ENCODE data around the gene ARHGAP9.
"Not testable (repeated sequence)": the region's sequence is repeated elsewhere in the genome, so short reads cannot be mapped to it uniquely, and the experiment has no call there.

Gene ARHGAP9

DNA sequence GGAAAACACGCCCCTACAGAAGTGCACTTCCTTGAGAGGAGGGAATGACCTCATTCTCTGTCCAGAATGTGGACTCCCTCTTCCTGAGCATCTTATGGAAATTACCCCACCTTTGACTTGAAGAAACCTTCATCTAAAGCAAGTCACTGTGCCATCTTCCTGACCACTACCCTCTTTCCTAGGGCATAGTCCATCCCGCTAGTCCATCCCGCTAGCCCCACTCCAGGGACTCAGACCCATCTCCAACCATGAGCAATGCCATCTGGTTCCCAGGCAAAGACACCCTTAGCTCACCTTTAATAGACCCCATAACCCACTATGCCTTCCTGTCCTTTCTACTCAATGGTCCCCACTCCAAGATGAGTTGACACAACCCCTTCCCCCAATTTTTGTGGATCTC, 29.6 kb downstream of the ARHGAP9 start:
- Histone ChIP-seq H3K9ac (ENCODE audit: insufficient read length, low read depth) (no peak overlapping the region), H3K4me3 (ENCODE audit: insufficient read length, low read depth) (no peak overlapping the region), H3K27me3 (ENCODE audit: insufficient read depth, insufficient read length) (no peaks in the 10 kb centered on the region), H3K9me3 (ENCODE audit: insufficient read depth, low read length) (no peaks in the 10 kb centered on the region), H3K4me1 (ENCODE audit: insufficient read depth, insufficient read length) (peaks cover 20% of the 10 kb centered on the region), H3K36me3 (ENCODE audit: insufficient read depth, insufficient read length, low read length) (no peaks in the 10 kb centered on the region)
- TF ChIP-seq YY1 (IDR thresholded peaks at IDR 0.05; ENCODE audit: insufficient read depth, insufficient read length) (no peak), ZNF274 (IDR thresholded peaks at IDR 0.05; ENCODE audit: low read depth, low read length) (no peak), SUZ12 (IDR thresholded peaks at IDR 0.05; ENCODE audit: extremely low read depth, insufficient read depth, insufficient read length) (no peak)
- no peak for DNase-seq (ENCODE audit: low read depth, low spot score)

DNA sequence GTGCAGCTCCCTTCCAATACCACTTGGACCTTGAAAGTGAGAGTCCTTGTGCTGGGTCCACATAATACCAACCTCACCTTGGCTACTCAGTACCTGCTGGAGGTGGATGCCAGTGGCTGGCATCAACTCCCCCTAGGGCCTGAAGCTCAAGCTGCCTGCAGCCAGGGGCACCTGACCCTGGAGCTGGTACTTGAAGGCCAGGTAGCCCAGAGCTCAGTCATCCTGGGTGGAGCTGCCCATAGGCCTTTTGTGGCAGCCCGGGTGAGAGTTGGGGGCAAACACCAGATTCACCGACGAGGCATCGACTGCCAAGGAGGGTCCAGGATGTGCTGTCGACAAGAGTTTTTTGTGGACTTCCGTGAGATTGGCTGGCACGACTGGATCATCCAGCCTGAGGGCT, 30.3 kb downstream of the ARHGAP9 start:
- DNase-seq (ENCODE audit: low read depth, low spot score): no peak
- TF ChIP-seq SUZ12 (IDR thresholded peaks at IDR 0.05; ENCODE audit: extremely low read depth, insufficient read depth, insufficient read length) (no peak), ZNF274 (IDR thresholded peaks at IDR 0.05; ENCODE audit: low read depth, low read length) (no peak), YY1 (IDR thresholded peaks at IDR 0.05; ENCODE audit: insufficient read depth, insufficient read length) (no peak)
- H3K27me3 ChIP-seq (ENCODE audit: insufficient read depth, insufficient read length): no peaks in the 10 kb centered on the region
- peaks cover 14% of the 10 kb centered on the region for H3K4me1 ChIP-seq (ENCODE audit: insufficient read depth, insufficient read length)
- no peak overlapping the region for H3K4me3 ChIP-seq (ENCODE audit: insufficient read length, low read depth)
- H3K9me3 ChIP-seq (ENCODE audit: insufficient read depth, low read length): no peaks in the 10 kb centered on the region
- H3K36me3 ChIP-seq (ENCODE audit: insufficient read depth, insufficient read length, low read length): no peaks in the 10 kb centered on the region
- H3K9ac ChIP-seq (ENCODE audit: insufficient read length, low read depth): no peak overlapping the region

DNA sequence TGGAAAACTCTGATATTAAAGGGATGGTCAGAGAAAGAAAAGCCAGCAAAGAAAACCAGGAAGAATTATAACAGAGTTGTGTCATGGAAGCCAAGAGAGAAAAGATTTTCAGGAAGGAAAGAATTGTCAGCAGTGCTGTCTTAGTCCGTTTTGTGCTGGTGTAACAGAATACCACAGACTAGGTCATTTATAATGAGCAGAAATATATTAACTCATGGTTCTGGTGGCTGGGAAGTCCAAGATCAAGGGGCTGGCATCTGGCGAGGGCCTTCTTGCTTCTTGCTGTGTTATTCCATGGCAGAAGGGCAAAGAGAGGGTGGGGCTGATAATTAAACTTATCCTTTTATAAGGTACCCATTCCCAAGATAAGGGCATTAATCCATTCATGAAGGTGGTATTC, 31.0 kb downstream of the ARHGAP9 start:
- H3K4me1 ChIP-seq (ENCODE audit: insufficient read depth, insufficient read length): peaks cover 13% of the 10 kb centered on the region
- H3K9ac ChIP-seq (ENCODE audit: insufficient read length, low read depth): no peak overlapping the region
- no peaks in the 10 kb centered on the region for H3K36me3 ChIP-seq (ENCODE audit: insufficient read depth, insufficient read length, low read length)
- no peaks in the 10 kb centered on the region for H3K27me3 ChIP-seq (ENCODE audit: insufficient read depth, insufficient read length)
- no peak overlapping the region for H3K4me3 ChIP-seq (ENCODE audit: insufficient read length, low read depth)
- no peak for DNase-seq (ENCODE audit: low read depth, low spot score)
- TF ChIP-seq YY1 (IDR thresholded peaks at IDR 0.05; ENCODE audit: insufficient read depth, insufficient read length): no peak
- no peak for TF ChIP-seq ZNF274 (IDR thresholded peaks at IDR 0.05; ENCODE audit: low read depth, low read length)
- TF ChIP-seq SUZ12 (IDR thresholded peaks at IDR 0.05; ENCODE audit: extremely low read depth, insufficient read depth, insufficient read length): no peak
- no peaks in the 10 kb centered on the region for H3K9me3 ChIP-seq (ENCODE audit: insufficient read depth, low read length)

DNA sequence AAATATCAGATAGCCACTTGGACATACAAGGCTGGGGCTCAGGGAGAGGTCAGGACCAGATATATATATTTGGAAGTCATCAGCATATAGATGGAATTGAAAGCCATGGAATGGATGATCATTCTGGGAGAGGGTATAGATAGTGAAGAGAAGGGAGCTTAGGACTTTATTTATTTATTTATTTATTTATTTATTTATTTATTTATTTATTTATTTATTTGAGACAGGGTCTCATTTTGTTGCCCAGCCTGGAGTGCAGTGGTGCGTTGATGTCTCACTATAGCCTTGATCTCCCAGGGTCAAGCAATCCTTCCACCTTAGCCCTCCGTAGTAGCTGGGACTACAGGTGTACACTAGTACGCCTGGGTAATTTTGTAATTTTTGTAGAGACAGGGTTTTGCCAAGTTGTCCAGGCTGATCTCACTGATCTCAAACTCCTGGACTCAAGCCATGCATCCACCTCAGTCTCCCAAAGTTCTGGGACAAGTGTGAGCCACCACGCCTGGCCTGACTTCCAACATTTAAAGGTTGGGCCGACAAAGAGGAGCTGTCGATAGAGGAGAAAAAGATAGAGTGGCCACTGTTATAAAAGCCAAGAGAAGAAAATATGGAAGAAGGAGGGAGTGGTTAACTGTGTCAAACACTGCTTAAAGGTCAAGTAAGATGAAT, 33.2 kb downstream of the ARHGAP9 start:
- H3K9ac ChIP-seq (ENCODE audit: insufficient read length, low read depth): no peak overlapping the region
- no peak overlapping the region for H3K4me3 ChIP-seq (ENCODE audit: insufficient read length, low read depth)
- no peak for DNase-seq (ENCODE audit: low read depth, low spot score)
- no peak for TF ChIP-seq YY1 (IDR thresholded peaks at IDR 0.05; ENCODE audit: insufficient read depth, insufficient read length)
- no peak for TF ChIP-seq ZNF274 (IDR thresholded peaks at IDR 0.05; ENCODE audit: low read depth, low read length)
- no peak for TF ChIP-seq SUZ12 (IDR thresholded peaks at IDR 0.05; ENCODE audit: extremely low read depth, insufficient read depth, insufficient read length)
- peaks cover 2% of the 10 kb centered on the region for H3K4me1 ChIP-seq (ENCODE audit: insufficient read depth, insufficient read length)
- no peaks in the 10 kb centered on the region for H3K9me3 ChIP-seq (ENCODE audit: insufficient read depth, low read length)
- H3K36me3 ChIP-seq (ENCODE audit: insufficient read depth, insufficient read length, low read length): no peaks in the 10 kb centered on the region
- no peaks in the 10 kb centered on the region for H3K27me3 ChIP-seq (ENCODE audit: insufficient read depth, insufficient read length)

DNA sequence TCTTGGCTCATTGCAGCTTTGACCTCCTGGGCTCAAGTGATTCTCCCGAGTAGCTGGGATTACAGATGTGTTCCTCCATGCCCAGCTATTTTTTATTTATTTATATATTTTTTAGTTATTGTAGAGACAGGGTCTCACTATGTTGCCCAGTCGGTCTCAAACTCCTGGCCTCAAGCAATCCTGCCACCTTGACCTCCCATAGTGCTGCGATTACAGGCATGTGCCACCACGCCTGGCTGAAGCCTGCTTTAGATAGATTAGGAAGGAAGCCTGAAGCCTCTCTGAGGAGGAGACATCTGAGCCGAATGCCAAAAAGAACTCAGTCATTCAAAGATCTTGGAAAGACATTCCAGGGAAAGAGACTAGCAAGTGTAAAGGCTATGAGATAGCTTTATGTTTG, 34.9 kb downstream of the ARHGAP9 start:
- H3K9ac ChIP-seq (ENCODE audit: insufficient read length, low read depth): no peak overlapping the region
- no peaks in the 10 kb centered on the region for H3K4me1 ChIP-seq (ENCODE audit: insufficient read depth, insufficient read length)
- H3K36me3 ChIP-seq (ENCODE audit: insufficient read depth, insufficient read length, low read length): no peaks in the 10 kb centered on the region
- H3K4me3 ChIP-seq (ENCODE audit: insufficient read length, low read depth): no peak overlapping the region
- H3K9me3 ChIP-seq (ENCODE audit: insufficient read depth, low read length): no peaks in the 10 kb centered on the region
- H3K27me3 ChIP-seq (ENCODE audit: insufficient read depth, insufficient read length): no peaks in the 10 kb centered on the region
- DNase-seq (ENCODE audit: low read depth, low spot score): no peak
- no peak for TF ChIP-seq SUZ12 (IDR thresholded peaks at IDR 0.05; ENCODE audit: extremely low read depth, insufficient read depth, insufficient read length)
- TF ChIP-seq ZNF274 (IDR thresholded peaks at IDR 0.05; ENCODE audit: low read depth, low read length): no peak
- no peak for TF ChIP-seq YY1 (IDR thresholded peaks at IDR 0.05; ENCODE audit: insufficient read depth, insufficient read length)

DNA sequence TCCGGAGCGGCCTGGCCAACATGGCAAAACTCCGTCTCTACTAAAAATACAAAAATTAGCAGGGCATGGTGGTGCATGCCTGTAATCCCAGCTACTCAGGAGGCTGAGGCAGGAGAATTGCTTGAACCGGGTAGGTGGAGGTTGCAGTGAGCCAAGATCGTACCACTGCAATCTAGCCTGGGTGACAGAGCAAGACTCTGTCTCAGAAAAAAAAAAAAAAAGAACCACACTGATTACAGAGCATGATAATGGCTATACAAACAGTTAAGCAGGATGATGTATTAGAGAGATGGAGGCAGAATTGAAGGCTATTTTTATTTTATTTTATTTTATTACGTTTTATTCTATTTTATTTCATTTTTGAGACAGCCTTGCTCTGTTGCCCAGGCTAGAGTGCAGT, 35.3 kb downstream of the ARHGAP9 start:
- not testable (repeated sequence) for H3K9ac ChIP-seq (ENCODE audit: insufficient read length, low read depth); H3K9me3 ChIP-seq (ENCODE audit: insufficient read depth, low read length); H3K4me3 ChIP-seq (ENCODE audit: insufficient read length, low read depth); H3K27me3 ChIP-seq (ENCODE audit: insufficient read depth, insufficient read length); H3K4me1 ChIP-seq (ENCODE audit: insufficient read depth, insufficient read length); DNase-seq (ENCODE audit: low read depth, low spot score); H3K36me3 ChIP-seq (ENCODE audit: insufficient read depth, insufficient read length, low read length)

DNA sequence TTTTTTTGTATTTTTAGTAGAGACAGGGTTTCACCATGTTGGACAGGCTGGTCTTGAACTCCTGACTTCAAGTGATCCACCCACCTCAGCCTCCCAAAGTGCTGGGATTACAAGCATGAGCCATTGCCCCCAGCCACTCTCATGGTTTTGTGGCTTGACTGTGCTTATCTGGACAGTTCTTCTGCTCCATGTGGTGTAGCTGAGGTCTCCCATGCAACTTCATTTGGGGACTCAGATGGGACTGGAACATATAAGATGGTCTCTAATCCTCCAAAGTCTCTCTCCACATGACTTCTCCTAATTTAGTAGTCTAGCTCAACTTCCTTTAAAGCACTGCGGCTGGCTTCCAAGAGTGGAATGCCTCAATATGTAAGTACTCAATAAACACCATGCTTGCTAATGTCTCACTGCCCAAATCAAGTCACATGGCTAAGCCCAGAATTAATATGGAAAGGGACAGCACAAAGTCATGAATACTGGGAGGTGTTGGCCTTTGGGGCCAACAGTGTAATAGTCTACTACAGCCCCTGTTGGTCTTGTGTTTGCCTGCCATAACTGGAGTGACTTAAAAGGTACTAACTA, 37.7 kb downstream of the ARHGAP9 start:
- H3K4me1 ChIP-seq (ENCODE audit: insufficient read depth, insufficient read length): no peaks in the 10 kb centered on the region
- H3K36me3 ChIP-seq (ENCODE audit: insufficient read depth, insufficient read length, low read length): no peaks in the 10 kb centered on the region
- no peak for DNase-seq (ENCODE audit: low read depth, low spot score)
- no peak overlapping the region for H3K9ac ChIP-seq (ENCODE audit: insufficient read length, low read depth)
- no peak for TF ChIP-seq SUZ12 (IDR thresholded peaks at IDR 0.05; ENCODE audit: extremely low read depth, insufficient read depth, insufficient read length)
- TF ChIP-seq ZNF274 (IDR thresholded peaks at IDR 0.05; ENCODE audit: low read depth, low read length): no peak
- no peak for TF ChIP-seq YY1 (IDR thresholded peaks at IDR 0.05; ENCODE audit: insufficient read depth, insufficient read length)
- no peaks in the 10 kb centered on the region for H3K27me3 ChIP-seq (ENCODE audit: insufficient read depth, insufficient read length)
- H3K9me3 ChIP-seq (ENCODE audit: insufficient read depth, low read length): no peaks in the 10 kb centered on the region
- H3K4me3 ChIP-seq (ENCODE audit: insufficient read length, low read depth): no peak overlapping the region

DNA sequence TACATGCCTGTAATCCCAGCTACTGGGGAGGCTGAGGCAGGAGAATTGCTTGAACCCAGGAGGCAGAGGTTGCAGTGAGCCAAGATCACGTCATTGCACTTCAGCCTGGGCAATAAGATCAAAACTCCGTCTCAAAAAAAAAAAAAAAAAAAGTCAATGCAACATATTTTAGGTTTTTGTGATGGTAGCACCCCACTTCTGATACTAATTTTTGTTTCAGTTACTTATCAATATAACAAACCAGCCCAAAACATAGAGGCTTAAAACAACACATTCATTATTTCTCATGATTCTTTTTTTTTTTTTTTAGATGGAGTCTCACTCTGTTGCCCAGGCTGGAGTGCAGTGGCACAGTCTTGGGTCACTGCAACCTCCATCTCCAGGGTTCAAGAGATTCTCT, 38.3 kb downstream of the ARHGAP9 start:
- not testable (repeated sequence) for H3K27me3 ChIP-seq (ENCODE audit: insufficient read depth, insufficient read length); H3K36me3 ChIP-seq (ENCODE audit: insufficient read depth, insufficient read length, low read length); DNase-seq (ENCODE audit: low read depth, low spot score); H3K9me3 ChIP-seq (ENCODE audit: insufficient read depth, low read length); H3K4me3 ChIP-seq (ENCODE audit: insufficient read length, low read depth); H3K4me1 ChIP-seq (ENCODE audit: insufficient read depth, insufficient read length); H3K9ac ChIP-seq (ENCODE audit: insufficient read length, low read depth)
